B cell (primary cell): ENCODE measurements around the gene NOS1. TPM values are rescaled to one million over a fixed set of nuclear protein-coding genes. Genes with fewer than 3 reads are reported as not detected.

Source experiments
- ATAC-seq: fragments of 200-7000 bp; cut with Tn5 transposase; one replicate; pipeline ENCODE4 v1.10.0; 2021; ENCODE audit warnings: low read depth, mild to moderate bottlenecking, moderate number of reproducible peaks, moderate library complexity
- CTCF ChIA-PET: fragments of 350-600 bp; sonication (Branson Sonifier 250); formaldehyde crosslinking; loops from one replicate; lab custom pipeline; 2021; ENCODE audit warnings: antibody characterized with exemption, inconsistent platforms; lab: Charles Lee
- POLR2A ChIA-PET: fragments of 350-600 bp; sonication (Branson Sonifier 250); formaldehyde crosslinking; loops from one replicate; lab custom pipeline; 2021; ENCODE audit warnings: antibody characterized with exemption; lab: Charles Lee
- DNase-seq: peaks from one replicate; pipeline ENCODE4 v3.0.0; 2013
- H2AFZ ChIP-seq: 2 replicates; pipeline ENCODE4 v1.6.1; 2012; ENCODE audit warnings: mild to moderate bottlenecking, low read depth, low read length; ENCODE audit not compliant: insufficient read depth, poor library complexity, severe bottlenecking
- H3K27ac ChIP-seq, 2 donors: 1 replicate in 1 of 2; 2 replicates in 1 of 2; pipeline ENCODE4 v1.5.1; 2012 to 2013; ENCODE audit warnings: low read length in 2 of 2, mild to moderate bottlenecking in 2 of 2, moderate library complexity in 1 of 2
- H3K27me3 ChIP-seq, 4 experiments: fragments of 200-600 bp in 1 of 4; sonication (generic) in 1 of 4; replicated peaks in 1 of 4; 1 replicate in 2 of 4; 2 replicates in 2 of 4; pipeline versions ENCODE4 v1.6.1 to v1.7.0; 2013 to 2016; ENCODE audit warnings: low read length in 3 of 4, mild to moderate bottlenecking in 2 of 4, mixed read lengths in 1 of 4, moderate library complexity in 1 of 4; ENCODE audit not compliant: insufficient read depth in 4 of 4, control insufficient read depth in 3 of 4; ENCODE audit errors: control extremely low read depth in 1 of 4
- H3K36me3 ChIP-seq, 2 experiments: replicated peaks in 1 of 2; 1 replicate in 1 of 2; 2 replicates in 1 of 2; pipeline versions ENCODE4 v1.6.1 to v1.7.1; 2013; ENCODE audit warnings: low read length in 1 of 2; ENCODE audit not compliant: insufficient read depth in 2 of 2, control insufficient read depth in 1 of 2; ENCODE audit errors: control extremely low read depth in 1 of 2, extremely low read depth in 1 of 2
- H3K4me1 ChIP-seq, 2 donors: fragments of 200-600 bp in 1 of 2; sonication (generic) in 1 of 2; 1 replicate in 1 of 2; 2 replicates in 1 of 2; pipeline versions ENCODE4 v1.5.1 to v1.6.1; 2013 to 2017; ENCODE audit warnings: low read length in 2 of 2; ENCODE audit not compliant: control insufficient read depth in 2 of 2, insufficient read depth in 2 of 2
- H3K4me2 ChIP-seq: replicated peaks from 2 replicates; pipeline ENCODE3; 2012; ENCODE audit warnings: mild to moderate bottlenecking, low read depth, low read length; ENCODE audit not compliant: poor library complexity, severe bottlenecking
- H3K4me3 ChIP-seq, 5 experiments: fragments of 200-600 bp in 1 of 5; sonication (generic) in 1 of 5; 1 replicate in 3 of 5; 2 replicates in 2 of 5; pipeline versions ENCODE4 v1.5.1 to v1.7.0; 2011 to 2016; ENCODE audit warnings: low read length in 4 of 5, mild to moderate bottlenecking in 4 of 5, low read depth in 2 of 5, control low read depth in 1 of 5, moderate library complexity in 1 of 5; ENCODE audit not compliant: insufficient read depth in 1 of 5; ENCODE audit errors: control extremely low read depth in 1 of 5, extremely low read depth in 1 of 5
- H3K79me2 ChIP-seq: fragments of 200-600 bp; sonication (generic); one replicate; pipeline ENCODE4 v1.6.0; 2016; ENCODE audit warnings: low read length; ENCODE audit not compliant: control insufficient read depth, insufficient read depth
- H3K9ac ChIP-seq: fragments of 200-600 bp; sonication (generic); 2 replicates; pipeline ENCODE4 v1.6.1; 2017; ENCODE audit warnings: mild to moderate bottlenecking, low read length, moderate library complexity
- H3K9me3 ChIP-seq, 3 donors: one replicate each; pipeline versions ENCODE4 v1.6.1 to v1.7.1; 2013; ENCODE audit warnings: low read length in 2 of 3; ENCODE audit not compliant: control insufficient read depth in 2 of 3, insufficient read depth in 1 of 3; ENCODE audit errors: control extremely low read depth in 1 of 3
- H4K20me1 ChIP-seq: 2 replicates; pipeline ENCODE4 v1.6.0; 2012; ENCODE audit warnings: mild to moderate bottlenecking, low read length; ENCODE audit not compliant: insufficient read depth, control insufficient read depth, poor library complexity, severe bottlenecking
- H3K27ac Mint-ChIP-seq: one replicate; pipeline ENCODE4 v1.8.0; 2021; ENCODE audit warnings: mixed read lengths
- H3K27me3 Mint-ChIP-seq: one replicate; pipeline ENCODE4 v1.8.0; 2021; ENCODE audit warnings: mixed read lengths
- H3K4me1 Mint-ChIP-seq: one replicate; pipeline ENCODE4 v1.8.0; 2021; ENCODE audit warnings: mixed read lengths
- H3K4me3 Mint-ChIP-seq: one replicate; pipeline ENCODE4 v1.8.0; 2021; ENCODE audit warnings: mixed read lengths
- H3K9me3 Mint-ChIP-seq: one replicate; pipeline ENCODE4 v1.8.0; 2022; ENCODE audit warnings: mixed read lengths; ENCODE audit not compliant: insufficient read depth
- EZH2 ChIP-seq: IDR thresholded peaks from 2 replicates; pipeline ENCODE4 v1.6.1; 2012; ENCODE audit warnings: borderline replicate concordance, low read depth, mild to moderate bottlenecking, moderate library complexity, low read length; ENCODE audit not compliant: insufficient read depth, poor library complexity, severe bottlenecking
- WGBS: methylation state at CpG from one replicate; pipeline ENCODE4 v1.1.5; 2013; ENCODE audit warnings: missing lambda C conversion rate; ENCODE audit not compliant: insufficient coverage; 5-methylcytosine and 5-hydroxymethylcytosine counted together
- intact Hi-C: fragments of 100-400 bp; cut with micrococcal nuclease; formaldehyde crosslinking; loops from one replicate; pipeline ENCODE4 v1.10.0; 2022
- polyA plus RNA-seq: library from polyadenylated mRNA; depleted of rRNA; stranded (reverse); fragments of >200 nt; gene quantifications from 2 replicates; pipeline ENCODE4 v1.2.3, GENCODE V29; 2012
- total RNA-seq, 2 donors: library from RNA; stranded (reverse); fragments of 120-200 nt in 1 of 2; gene quantifications; 1 replicate in 1 of 2; 2 replicates in 1 of 2; pipeline versions ENCODE4 v1.2.3 to v1.2.4, GENCODE V29; 2013 to 2022
- TF ChIP-seq, protein P1 (sequence below): fragments of 200-600 bp; IDR thresholded peaks from one replicate; pipeline ENCODE4 v1.8.0; 2022; ENCODE audit warnings: antibody characterized with exemption, mild to moderate bottlenecking

NOS1 gene
- total and polyA plus RNA-seq, 2 donors (not counting 1 experiment from before 2014, with no cell fraction given) = not detected

DNA sequence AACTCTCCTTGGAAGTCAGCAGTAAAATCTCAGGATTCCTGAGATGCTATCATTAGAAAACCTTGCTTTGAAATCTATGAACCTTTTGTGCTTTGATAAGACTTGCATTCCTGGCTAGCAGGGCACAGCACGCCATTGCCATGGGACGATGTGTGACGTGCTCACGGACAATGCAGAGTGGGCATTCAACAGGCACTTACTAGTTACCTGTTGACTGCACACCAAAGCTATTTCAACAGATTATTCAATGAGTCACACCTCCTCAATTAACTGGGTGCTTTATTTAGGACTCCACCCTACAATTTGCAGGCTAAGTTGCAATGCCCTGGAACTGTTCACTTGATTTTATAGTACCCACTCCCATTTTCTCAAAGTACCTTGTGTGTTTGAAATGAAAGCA, 11.3 kb downstream of the NOS1 start:
- intact Hi-C loops = no loop called here
- no peak overlapping the region for H3K4me3 ChIP-seq
- no peak overlapping the region for H2AFZ ChIP-seq
- no peak overlapping the region for H3K4me2 ChIP-seq
- ATAC-seq (no peak), DNase-seq (no peak)
- no peaks in the 10 kb centered on the region for H3K4me1 ChIP-seq
- H3K9me3 Mint-ChIP-seq = no peaks in the 10 kb centered on the region
- no peaks in the 10 kb centered on the region for H3K27me3 ChIP-seq
- H3K27ac ChIP-seq = no peak overlapping the region
- peaks cover 6% of the 10 kb centered on the region for H3K27me3 Mint-ChIP-seq
- H3K36me3 ChIP-seq = no peaks in the 10 kb centered on the region
- H3K4me1 Mint-ChIP-seq = no peaks in the 10 kb centered on the region
- TF ChIP-seq, protein P1, sequence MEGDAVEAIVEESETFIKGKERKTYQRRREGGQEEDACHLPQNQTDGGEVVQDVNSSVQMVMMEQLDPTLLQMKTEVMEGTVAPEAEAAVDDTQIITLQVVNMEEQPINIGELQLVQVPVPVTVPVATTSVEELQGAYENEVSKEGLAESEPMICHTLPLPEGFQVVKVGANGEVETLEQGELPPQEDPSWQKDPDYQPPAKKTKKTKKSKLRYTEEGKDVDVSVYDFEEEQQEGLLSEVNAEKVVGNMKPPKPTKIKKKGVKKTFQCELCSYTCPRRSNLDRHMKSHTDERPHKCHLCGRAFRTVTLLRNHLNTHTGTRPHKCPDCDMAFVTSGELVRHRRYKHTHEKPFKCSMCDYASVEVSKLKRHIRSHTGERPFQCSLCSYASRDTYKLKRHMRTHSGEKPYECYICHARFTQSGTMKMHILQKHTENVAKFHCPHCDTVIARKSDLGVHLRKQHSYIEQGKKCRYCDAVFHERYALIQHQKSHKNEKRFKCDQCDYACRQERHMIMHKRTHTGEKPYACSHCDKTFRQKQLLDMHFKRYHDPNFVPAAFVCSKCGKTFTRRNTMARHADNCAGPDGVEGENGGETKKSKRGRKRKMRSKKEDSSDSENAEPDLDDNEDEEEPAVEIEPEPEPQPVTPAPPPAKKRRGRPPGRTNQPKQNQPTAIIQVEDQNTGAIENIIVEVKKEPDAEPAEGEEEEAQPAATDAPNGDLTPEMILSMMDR = no peak
- TF ChIP-seq EZH2 = no peak
- no peak overlapping the region for H3K4me3 Mint-ChIP-seq
- H3K9me3 ChIP-seq = peaks cover 0 to 3% (median 0%) of the 10 kb centered on the region in 3 donors
- H4K20me1 ChIP-seq = no peaks in the 10 kb centered on the region
- no peak overlapping the region for H3K9ac ChIP-seq
- H3K79me2 ChIP-seq = no peaks in the 10 kb centered on the region
- 91% methylated on average over 4 of the region's 4 CpGs for WGBS
- CTCF ChIA-PET = no interaction called here
- no peak overlapping the region for H3K27ac Mint-ChIP-seq
- POLR2A ChIA-PET = no interaction called here

DNA sequence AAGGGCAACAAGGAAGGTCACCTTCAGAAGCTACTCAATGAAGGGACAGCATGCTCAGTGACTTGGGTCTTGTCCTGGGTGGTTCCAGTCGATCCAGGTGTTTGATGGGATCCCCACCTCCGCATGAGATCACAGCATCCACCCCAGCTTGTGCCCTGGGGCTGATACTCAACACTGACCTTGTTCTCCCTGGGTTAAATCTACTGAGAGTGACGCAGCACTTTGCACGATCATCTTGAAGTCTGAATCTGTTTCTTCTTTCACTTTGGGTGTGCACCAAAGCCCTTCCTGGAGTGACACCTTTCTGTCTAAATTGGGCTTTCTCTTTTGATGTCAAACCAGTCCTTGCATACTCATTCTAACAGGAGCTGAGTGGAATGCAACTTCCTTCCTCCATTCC, 13.8 kb downstream of the NOS1 start:
- no peaks in the 10 kb centered on the region for H4K20me1 ChIP-seq
- ATAC-seq (no peak), DNase-seq (no peak)
- TF ChIP-seq, protein P1 = no peak
- TF ChIP-seq EZH2 = no peak
- Mint-ChIP-seq H3K4me3 (no peak overlapping the region), H3K4me1 (no peaks in the 10 kb centered on the region), H3K9me3 (no peaks in the 10 kb centered on the region), H3K27me3 (peaks cover 4% of the 10 kb centered on the region), H3K27ac (no peak overlapping the region)
- H3K9ac ChIP-seq = no peak overlapping the region
- H3K36me3 ChIP-seq = no peaks in the 10 kb centered on the region
- POLR2A ChIA-PET = no interaction called here
- no peak overlapping the region for H3K4me3 ChIP-seq
- no peaks in the 10 kb centered on the region for H3K79me2 ChIP-seq
- H3K4me1 ChIP-seq = no peaks in the 10 kb centered on the region
- CTCF ChIA-PET = no interaction called here
- intact Hi-C loops = no loop called here
- no peak overlapping the region for H3K27ac ChIP-seq
- H3K27me3 ChIP-seq = no peaks in the 10 kb centered on the region
- H2AFZ ChIP-seq = no peak overlapping the region
- H3K9me3 ChIP-seq = peaks cover 0 to 3% (median 0%) of the 10 kb centered on the region in 3 donors
- H3K4me2 ChIP-seq = no peak overlapping the region
- 62% methylated on average over 4 of the region's 4 CpGs for WGBS
